Occipital lobe (tissue), 2 donors: Measurements from ENCODE around the gene HERC2. TPM values are rescaled to one million over a fixed set of nuclear protein-coding genes. Genes with fewer than 3 reads are reported as not detected.
"Not testable (repeated sequence)": the region's sequence is repeated elsewhere in the genome, so short reads cannot be mapped to it uniquely, and the experiment has no call there.

Experiments used
- DNase-seq: peaks from one replicate; lab custom pipeline; 2025; lab: John Stamatoyannopoulos, UW
- total RNA-seq: library from RNA; depleted of rRNA; stranded (reverse); fragments of >200 nt; gene quantifications from one replicate; pipeline ENCODE4 v1.2.3, GENCODE V29; 2014

HERC2 gene
- total RNA-seq, 1 donor from 2014 or later: 64.6 TPM

DNA sequence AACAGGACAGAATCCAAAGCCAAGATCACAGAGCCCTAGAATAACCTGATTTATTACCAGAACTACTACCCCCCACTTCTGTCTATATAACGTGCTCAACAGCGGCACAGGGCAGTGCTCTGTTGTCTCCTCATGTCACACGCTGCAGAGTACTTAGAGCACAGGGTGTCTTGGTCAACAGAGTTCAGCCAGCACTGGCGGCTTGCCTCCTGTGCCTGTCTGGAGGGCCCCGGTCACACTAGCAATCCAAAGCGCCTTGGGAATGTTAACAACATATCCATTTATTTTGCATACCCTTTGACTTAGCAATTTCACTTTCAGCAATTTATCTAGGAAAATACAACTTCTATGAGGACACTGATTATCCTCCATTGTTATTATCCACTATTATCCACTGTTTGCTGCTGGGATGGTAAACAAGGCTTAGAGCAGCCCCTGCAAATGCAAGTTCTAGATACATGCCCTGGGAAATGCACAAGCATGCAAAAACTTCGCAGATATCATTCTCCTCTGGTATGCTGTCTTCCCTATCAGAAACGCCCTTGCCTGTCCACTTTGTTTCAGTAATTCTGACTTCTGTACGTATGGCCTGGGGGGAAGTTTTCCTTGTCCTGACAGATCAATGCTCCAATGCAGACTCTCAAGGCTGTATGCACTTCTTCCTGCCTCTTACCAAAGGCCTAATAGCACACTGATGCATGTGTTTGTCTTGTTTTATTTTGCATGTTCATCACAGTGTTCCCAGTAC, 136.7 kb downstream of the HERC2 start:
- DNase-seq: no peak

DNA sequence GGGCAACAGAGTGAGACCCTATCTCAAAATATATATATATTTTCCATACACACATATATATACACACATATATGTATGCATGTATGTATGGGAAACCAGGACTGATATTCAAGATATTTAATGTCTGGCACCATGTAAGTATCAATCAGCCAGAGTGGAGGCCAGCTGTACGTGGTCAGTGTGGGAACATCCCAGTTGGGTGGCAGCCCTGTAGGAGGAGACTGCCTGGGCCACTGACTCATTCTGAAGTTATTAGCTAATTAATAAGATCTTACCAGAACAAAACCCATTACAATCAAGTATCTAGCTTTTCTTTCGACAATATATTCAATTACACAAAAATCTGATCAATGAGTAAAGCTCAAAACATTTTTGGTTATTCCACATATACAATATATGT, 137.8 kb downstream of the HERC2 start:
- no peak for DNase-seq

DNA sequence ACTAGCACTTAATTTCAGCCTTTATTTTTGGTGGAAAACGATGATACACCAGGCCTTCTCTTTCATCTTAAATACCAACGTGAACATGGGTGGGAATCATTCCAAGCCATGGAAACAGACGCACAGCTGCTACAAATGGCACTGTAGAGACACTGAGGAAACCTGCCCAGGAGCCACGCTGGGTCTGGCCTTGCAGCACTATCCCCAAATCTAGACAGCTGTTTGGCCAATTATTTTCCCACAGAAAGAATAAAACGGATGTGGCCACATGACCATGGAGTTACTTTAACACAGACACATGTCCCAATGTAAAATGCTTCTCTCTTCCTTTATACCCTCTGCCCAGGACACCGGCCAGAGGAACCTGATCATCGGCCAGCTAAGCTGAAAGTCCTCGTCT, 139.2 kb downstream of the HERC2 start:
- no peak for DNase-seq

DNA sequence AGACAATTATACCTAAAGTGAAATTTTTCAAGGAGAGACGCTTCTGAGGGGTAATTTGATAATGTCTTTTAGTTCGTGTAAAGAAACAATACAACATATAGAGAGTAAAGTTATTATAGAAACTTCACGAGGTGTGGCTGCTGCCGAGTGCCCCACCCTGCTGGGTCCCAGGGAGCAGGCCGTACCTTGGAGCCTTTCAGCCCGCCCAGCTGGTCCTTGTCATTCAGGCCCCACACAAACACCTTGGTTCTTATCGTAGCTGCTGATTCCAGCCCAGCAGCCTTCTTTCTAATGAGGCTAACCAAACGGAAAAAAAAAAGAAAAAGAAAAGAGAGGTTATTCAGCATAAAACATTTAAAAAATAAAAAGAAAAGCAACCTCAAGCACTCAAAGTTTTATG, 139.8 kb downstream of the HERC2 start:
- DNase-seq: no peak

DNA sequence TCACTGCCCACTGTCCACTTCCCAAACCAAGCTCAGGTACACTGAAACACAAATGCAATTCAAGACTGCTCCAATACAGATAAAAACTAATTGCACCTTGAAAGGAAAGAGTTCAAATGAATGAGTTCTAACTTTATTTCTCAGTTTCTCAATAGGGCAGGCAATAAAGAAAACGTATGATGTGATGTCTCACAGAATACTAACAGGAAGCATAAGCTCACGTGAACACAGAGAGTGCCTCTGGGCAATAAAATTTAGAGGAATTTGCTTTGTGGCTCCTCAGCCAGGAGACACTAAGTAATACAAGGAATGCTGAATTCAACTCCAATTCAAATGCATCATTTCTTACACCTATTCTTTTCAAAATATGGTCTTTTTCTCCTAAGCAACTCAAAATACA, 140.6 kb downstream of the HERC2 start:
- DNase-seq: no peak

DNA sequence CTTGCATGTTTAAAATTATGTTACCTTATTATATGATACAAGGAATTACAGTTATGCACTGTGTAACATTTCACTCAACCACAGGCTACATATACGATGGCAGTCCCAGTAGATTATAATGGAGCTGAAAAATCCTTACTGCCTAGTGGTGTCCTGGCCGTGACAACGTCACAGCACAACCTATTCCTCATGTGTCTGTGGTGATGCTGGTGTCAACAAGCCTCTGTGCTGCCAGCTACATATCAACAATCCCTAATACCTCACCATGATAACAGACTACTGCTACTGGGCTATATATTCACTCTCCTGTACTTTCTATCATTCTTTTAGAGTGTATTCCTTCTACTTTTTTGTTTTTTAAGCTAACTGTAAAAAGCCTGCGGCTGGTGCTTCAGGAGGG, 142.7 kb downstream of the HERC2 start:
- DNase-seq: no peak

DNA sequence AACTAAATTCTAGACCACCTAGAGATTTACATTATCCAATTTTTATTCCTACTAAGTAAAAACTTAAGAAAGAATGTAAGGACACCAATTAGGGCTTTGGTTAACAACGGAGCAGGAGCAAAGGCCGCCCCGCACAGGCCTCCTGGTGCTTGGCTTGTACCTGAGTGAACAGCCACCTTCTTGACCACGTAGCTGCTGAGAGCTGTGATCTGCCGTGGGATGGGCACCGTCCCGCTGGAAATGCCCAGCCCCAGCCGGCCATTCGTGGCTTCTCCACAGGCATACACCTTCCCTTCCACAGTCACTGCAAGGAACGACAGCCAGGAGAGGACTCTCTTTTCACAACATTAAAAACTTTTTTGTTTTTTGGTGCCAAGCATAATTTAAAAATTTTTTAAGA, 143.3 kb downstream of the HERC2 start:
- no peak for DNase-seq

DNA sequence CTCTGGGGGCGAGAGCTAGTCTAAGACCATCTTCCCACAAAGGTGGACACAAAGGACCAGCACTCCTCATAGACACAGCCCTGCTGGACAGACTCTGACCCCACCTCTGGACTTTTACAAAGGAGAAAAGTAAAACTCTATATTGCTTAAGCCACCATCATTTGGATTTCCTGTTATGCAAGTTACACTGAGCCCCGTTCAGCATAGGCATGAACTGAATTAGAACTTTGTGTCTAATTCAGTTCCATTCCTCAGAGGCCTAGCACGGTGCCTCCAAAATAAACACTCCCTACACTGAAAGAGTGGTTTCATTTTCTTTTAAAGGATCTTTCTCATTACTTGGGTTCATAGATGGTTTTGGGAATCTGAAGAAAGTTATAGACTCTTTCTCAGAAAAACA, 143.7 kb downstream of the HERC2 start:
- DNase-seq: no peak

DNA sequence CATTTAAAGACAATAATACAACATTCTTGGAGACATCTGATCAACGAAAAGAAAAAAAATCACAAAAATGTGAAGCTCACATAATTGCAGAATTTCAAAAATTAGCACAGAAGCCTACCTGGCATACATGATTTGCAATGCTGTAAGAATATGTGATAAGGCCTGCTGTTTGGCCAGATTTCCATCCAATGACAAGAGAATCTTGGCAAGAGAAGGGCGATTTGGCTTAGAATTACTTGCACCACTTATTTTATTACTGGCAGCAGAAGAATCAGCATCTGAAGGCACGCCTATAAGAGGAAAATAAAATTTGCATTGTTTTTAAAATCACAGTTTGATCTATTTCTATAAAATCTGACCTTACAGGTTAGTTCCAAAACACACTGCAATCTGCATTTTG, 152.6 kb downstream of the HERC2 start:
- DNase-seq: no peak

DNA sequence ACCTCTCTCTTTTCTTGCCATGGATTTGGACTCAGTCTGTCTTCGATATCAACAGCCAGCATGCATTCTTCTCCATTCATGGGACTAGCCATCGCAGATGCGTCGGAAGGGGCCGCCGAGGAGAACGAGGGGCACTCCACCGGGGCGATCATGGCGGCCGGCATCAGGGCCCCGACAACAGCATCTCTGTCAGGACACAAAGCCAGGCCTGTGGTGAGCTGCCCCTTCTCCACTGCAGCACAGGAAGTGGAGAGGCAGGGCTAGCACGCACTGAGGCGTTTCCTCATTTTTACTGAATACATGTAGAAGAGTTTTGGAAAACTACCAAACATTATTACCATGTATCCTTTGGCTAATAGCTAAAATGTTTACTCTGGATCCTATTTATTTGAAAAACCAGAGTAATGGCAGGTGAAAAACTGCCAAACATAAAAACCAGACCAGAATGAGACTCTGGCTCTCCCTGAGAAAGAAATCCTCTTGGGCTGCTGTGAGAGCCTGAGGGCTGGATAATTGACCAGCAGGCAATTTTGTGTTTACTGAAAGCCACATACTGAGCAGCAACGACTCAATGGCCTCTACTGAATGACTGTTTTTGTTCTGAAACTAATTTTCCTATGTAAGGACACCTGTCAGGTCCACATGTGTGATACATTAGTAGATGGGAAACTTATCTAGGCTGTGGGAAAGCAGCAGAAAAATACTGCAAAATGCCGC, 153.4 kb downstream of the HERC2 start:
- DNase-seq: not testable (repeated sequence)

DNA sequence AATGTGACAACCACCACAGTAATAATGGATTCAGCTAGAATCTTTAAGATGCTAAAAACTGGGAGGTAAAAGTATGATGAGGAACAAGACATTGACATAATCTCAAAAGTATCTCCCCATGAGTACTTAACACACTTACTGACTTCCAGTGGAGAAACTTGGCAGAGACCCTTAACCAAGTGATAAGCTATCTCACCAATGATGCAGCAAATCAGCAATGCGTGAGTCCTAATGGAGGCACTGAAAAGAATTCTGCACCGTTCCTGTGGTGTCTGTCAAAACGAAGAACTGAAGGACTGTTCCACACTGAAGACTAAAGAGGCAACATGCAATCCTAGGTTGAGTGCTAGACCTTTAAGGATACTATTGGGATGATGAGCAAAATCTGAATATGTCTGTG, 154.9 kb downstream of the HERC2 start:
- no peak for DNase-seq

DNA sequence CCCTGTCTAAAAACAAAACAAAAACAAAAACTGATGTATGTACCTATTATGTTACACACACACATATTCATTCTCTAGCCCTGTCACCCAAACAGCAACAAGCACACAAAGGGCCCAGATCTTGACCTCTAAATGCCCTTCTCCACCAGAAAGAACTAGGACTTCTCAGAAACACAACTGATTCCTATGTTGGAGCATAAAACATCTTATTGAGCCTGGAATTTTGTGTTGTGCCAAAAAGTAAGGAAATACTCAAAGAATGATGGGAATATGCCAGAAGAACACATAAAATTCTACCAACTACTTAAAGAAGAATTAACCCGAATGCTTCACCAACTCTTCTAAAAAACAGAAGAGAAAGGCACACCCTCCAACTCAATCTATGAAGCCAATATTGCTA, 156.2 kb downstream of the HERC2 start:
- DNase-seq: no peak

DNA sequence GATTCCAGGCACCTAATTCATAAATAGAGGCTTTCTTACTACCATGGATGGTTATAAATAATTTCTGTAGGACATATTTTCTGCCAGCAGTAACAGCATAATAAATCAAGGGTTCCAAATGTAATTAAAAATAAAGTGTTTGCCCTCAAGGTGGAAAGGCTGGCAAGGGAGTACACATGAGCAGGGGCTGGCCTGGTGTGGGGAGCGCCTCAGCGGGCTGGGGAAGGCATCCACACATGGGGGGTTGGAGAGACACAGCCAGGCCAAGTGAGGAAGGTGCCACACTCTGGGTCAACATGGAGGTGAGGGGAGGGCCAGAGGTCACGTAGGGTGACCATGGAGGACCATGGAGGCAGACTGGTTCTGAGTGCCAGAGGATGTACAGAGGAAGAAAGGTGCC, 157.1 kb downstream of the HERC2 start:
- no peak for DNase-seq

DNA sequence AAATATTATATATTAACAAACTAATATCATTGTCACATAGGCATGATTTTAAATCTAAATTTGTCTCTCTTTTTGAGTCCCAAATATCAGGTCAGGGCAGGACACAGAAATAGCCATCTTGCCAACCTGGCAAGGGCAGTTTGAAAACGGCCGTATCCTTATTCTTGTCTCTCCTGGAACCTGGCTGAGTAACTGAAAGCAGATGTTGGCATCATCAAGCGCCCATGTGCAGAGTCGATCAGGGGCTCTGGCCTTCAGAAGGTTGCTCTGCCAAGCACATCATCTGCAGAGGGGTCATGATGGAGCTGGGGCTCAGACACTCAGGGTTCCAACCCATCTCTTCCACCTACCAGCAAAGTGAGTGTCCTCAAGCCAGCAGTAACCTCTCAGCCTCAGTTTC, 167.7 kb downstream of the HERC2 start:
- no peak for DNase-seq

DNA sequence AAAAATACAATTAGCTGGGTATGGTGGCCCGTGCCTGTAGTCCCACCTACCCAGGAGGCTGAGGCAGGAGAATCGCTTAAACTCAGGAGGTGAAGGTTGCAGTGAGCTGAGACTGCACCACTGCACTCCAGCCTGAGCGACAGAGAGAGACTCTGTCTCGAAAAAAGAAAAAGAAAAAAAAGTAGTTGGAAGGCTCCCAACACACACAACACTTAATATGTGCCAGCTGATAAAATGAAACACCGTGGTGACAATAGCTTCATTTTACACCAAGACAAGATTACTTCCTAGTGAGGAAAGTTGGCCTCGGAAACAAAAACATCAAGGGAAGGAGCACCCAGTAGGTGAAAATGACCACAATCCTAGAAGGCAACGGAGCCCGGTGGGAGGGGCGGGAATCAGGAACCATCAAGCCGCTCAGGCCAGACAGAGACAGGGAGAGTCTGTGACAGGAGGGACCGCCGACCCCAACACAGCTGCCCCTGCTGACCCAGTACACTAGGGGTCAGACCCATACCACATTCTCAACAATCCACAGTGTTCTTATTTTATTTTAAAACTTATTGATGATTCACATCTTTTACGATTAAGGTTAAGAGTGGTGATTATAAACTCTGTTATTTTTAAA, 168.4 kb downstream of the HERC2 start:
- no peak for DNase-seq

DNA sequence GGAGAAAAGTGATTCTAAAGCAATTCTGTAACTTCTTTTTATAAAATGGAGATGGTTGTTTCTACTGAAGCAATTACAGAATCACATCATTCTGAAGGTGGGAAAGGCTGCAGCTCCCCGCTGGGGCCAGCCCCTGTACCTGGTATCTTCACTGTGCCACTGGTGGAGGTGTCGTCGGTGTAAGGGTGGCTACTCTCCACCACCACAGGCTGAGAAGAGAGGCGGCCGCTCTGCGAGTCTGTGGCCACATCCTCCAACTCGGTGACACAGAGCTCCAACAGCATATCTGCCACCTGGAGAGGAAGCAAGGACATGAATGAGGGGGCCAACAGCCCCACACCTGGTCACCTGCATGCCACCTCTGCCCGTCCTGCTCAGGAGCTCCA, 169.4 kb downstream of the HERC2 start:
- not testable (repeated sequence) for DNase-seq

DNA sequence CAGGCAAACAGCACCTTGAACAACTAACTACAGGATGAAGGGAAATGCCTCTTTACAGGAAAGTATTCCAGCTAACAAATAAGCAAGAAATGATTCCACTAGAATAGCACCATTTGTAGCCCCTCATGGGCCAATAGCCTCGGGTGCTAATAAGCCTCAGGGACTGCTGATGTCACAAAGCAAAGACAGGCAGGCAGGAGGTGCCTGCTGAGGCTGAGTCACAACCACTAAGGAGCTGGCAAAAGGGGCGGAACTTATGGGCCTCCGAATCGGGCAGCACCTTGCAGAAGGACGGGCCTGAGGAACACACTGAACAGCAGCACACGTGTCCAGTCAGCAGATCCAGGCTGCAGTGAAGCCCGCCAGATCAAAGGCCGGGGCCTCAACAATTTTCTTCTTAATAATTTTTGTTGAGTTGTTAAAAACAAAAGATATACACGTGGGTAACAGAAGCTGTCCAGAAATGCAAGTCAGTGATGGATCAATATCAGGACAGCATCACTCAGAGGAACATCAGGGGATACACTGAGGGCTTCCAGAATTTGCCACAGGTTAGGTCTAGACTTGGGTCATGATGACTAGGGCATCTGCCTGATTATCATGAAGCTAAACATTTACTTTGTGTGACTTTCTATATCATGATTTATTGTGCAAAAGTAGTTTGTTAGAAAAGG, 170.0 kb downstream of the HERC2 start:
- DNase-seq: not testable (repeated sequence)

DNA sequence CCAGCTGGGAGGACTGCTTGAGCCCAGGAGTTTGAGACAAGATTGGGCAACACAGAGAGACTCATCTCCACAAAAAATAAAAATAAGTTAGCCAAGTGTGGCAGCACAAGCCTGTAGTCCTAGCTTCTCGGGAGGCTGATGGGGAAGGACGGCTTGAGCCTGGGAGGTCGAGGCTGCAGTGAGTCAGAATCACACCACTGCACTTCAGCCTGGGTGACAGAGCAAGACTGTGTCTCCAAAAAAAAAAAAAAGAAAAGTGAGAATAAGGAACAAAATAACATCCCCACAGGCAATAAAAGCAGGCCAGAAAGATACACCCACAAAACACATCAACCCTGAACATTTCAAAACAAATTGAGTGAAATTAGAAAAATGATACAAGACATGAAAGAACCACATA, 174.2 kb downstream of the HERC2 start:
- no peak for DNase-seq

DNA sequence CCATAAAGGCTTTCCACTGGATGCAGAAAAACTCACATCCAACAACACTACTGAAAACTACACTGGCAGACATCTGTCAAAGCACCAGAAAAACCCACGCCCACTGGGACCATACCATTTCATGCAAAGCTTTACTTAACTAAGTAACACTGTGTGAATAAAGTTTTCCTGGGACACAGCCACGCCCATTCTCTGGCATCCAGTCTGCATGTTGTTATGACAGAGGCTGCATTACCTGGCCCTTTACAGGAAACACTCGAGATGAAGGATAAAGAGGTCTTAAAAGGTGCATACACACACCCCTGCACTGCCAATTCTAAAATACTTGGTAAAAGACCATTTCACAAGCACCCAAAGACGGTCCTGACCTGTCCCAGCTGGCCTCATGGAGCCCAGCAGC, 176.6 kb downstream of the HERC2 start:
- DNase-seq: not testable (repeated sequence)

DNA sequence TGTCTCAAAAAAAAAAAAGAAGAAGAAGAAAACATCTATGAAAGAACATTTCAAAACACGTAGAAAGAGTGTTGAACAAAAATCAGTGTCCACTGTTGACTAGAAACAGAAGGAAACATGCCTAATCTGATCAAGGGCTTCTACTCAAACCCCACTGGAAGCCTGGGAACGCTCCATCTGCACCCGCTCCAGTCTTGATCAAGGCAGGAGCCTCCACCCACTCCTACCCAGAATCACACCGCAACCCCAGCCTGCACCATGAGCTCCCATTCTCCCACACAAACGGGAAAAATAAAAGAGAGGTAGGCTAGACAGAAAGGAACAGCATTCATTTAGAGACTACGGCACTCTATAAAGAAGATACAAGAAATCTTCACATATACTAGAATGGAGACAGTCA, 181.9 kb downstream of the HERC2 start:
- DNase-seq: no peak

DNA sequence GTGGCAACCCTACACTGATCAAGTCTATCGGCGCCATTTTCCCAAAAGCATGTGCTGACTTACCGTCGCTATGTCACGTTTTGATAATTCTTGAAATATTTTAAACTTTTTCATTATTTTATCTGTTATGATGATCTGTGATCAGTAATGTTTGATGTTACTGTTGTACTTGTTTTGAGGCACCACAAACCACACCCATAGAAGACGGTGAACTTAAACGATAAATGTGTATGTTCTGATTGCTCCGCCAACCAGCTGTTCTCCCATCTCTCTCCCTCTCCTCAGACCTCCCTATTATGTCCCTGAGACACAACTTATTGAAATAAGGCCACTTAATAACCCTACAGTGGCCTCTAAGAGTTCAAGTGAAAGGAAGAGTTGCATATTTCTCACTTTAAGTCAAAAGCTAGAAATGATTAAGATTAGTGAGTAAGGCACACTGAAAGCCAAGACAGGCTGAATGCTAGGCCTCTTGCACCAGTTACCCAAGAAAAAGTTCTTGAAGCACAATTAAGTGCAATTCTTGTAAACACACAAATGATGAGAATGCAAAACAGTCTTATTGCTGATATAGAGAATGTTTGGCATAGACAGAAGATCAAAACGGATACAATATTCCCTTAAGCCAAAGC, 184.5 kb downstream of the HERC2 start:
- DNase-seq: not testable (repeated sequence)
